T-helper 2 cell treated with Interferon-gamma antibody and Interleukin-4, amounts not matched to agents 100 ng/mL and 5 ng/mL, for 36 hours (primary cell): Measurements from ENCODE around the gene DCAF8. TPM values are rescaled to one million over a fixed set of nuclear protein-coding genes. Genes with fewer than 3 reads are reported as not detected.

Experiments
- intact Hi-C: fragments of 100-400 bp; cut with micrococcal nuclease; formaldehyde crosslinking; loops from one replicate; pipeline ENCODE4 v1.15.1; 2023
- total RNA-seq: library from RNA; stranded (reverse); gene quantifications from 2 replicates; pipeline ENCODE4 v1.2.3, GENCODE V29; 2022

Gene DCAF8
- total RNA-seq, 1 donor from 2014 or later: 98.3 TPM

DNA sequence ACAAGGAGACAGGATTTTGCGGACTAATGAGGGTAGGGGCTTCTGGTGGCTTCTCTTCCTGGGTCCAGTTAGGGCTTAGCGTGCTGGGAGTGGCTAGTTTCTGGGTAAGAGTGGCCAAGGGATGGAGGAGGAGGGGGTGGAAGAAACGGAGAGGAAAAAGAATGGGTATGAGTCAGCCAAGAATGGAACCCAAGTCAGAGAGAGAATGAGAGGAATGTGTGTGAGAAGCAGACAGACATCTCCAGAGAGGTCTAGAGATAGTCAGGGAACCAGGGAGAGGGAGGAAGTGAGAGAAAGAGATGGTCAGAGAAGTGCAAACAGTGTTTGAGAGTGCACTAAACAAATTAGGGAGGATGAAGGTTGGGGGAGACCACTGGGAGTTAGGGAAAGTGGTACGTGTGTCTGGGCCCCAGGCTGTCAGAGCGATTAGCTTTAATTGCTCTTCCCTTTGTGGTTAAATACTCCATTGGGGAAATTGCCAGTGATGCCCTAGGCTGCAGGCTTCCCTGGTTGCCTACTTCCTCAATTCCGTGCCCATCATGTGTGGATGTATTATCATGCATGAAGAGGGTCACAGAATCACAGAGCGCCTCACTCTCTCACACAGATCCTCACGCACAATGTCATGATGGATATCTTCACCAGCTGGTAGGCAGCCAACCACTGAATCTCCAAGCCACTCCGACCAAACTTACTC lies 55.8 kb downstream of the DCAF8 start:
- intact Hi-C loops: loop anchor here (2.0 to 5.0 kb wide), 2 partner anchors 56 to 109 kb away; partner anchors contain the start of genes DCAF8 and IGSF8

DNA sequence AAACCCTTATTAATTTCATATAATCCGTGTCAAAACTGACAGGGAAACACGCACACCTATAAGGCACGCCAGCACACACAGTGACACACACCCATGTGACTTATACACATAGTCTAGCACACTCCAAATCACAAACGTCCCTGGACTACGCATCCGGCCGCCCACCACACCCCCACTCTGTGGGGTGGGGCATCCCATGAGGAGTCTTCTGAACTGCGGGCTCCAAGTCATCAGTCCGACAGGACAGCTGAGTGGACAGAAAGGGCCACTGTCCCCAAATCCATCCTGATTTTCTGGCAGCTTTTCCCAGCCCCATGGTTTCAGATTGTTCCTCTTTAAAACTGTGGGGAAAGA lies 56.3 kb downstream of the DCAF8 start:
- intact Hi-C loops: loop anchor here (2.0 to 5.0 kb wide), 2 partner anchors 57 to 109 kb away; partner anchors contain the start of genes DCAF8 and IGSF8

DNA sequence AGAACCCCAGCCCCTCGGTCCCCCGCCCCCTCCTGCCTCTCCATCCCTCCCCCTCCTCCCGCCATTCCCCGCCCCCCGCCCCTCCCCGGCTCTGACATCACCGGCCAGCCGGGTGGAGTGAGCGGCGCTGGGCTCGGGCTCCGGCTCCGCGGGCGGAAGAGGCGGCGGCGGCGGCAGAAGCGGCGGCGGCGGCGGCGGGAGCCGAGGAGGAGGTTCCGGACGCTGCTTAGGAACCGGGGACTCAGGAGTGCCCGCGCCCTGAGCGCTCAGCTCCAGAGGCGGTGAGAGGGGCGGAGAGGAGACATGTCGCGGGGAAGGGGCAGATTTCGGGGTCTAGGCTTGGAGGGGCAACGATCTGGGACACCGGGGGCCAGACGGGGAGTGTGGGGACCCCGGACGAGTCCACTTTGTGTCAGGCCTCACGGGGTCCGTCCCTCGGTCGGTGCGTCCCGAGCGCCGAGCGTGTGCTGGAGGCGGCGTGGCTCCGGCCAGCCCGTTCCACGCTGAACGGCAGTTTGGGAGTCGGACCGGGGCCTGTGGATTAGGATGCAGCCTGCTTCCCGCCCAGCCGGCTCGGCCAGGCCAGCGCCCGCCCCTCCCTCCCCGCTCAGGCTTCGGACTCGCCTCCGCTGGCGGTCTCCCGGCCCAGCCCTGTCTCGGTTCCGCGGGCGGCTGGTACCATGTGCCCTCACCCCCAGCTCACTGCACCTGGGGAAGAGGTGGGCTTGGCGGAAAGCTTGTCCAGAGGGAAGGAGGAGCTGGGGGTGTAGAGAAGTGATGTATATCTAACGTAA lies 56.9 kb downstream of the DCAF8 start, which contains the start of gene PEA15:
Gene PEA15 (plus strand): TSS at position 143 of the 794 bp plus-strand sequence. CDS start 6,161 bp downstream, outside the sequence.
- intact Hi-C loops: loop anchor here (1.0 to 5.0 kb wide), 3 partner anchors 57 to 138 kb away; partner anchors contain the start of genes COPA, DCAF8, IGSF8 and NCSTN

DNA sequence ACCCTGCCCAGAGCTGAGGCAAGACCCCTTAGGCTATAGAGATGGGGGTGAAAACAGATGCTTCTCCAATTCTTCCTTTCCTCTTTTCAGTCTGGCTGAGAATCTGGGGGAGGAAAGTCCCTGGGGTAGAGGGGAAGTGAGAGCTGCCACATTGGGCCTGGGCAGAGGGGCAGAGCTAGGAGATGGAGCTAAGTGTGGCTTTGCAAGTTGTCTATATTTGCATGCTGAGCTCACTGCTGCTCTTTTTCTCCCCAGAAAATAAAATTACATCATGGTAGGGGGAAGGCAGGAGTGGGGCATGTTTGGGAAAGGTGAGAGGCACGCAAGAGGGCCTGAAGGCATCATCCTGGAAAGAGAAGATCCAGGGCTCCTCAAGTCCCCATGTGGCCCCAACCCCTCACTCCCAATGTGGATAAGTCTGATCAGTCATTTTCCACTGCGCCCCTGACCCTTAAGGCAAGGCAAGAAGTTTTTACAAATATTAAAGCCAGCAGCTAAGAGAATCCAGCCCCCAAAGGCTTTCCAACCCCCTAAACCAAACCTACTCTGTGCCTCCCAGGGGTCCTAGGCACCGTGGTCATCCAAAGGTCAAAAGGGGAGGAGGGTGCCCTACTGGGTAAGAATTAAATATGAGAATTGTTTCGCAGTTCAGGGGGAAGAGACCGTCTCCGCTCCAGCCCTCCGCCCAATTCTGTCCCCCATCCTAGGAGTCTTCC lies 57.7 kb downstream of the DCAF8 start:
- intact Hi-C loops: loop anchor here (1.0 to 5.0 kb wide), 2 partner anchors 107 to 139 kb away; partner anchors contain the start of genes COPA, IGSF8 and NCSTN

DNA sequence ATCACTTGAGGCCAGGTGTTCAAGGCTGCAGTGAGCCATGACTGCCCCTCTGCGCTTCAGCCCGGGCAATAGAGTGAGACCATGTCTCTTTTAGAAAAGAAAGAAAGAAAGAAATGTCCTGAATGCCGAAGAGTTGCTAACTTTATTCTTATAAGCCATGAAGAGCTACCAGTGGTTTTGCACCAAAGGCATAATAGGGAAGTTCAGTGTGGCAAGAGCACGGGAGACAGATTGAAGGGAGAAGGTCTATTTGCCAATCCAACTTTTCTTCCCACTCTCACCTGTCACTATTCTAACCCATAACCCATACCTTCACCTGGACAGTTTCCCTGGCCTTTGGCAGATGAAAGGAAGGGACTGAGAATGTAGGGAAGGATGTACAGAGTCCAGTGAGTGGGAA lies 61.6 kb downstream of the DCAF8 start:
- intact Hi-C loops: no loop called here

DNA sequence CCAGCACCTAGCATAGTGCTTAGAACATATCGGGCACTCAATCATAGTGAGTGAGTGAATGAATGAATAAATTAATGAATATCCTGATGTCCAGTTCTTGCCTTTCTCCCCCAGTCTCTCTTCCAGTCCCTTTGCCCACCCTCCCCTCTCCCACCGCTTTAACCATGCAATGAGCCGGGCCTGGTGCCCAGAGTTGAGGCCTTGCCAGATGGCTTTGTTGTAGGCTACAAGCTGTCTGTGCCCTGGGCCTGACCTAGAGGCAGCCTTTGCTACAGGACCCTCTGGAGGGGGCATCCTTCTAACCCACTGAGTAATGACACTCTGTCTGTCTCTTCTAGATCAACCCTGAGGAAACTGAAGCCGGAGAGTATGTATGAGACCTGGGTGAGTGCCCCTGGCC lies 65.1 kb downstream of the DCAF8 start:
- intact Hi-C loops: no loop called here

DNA sequence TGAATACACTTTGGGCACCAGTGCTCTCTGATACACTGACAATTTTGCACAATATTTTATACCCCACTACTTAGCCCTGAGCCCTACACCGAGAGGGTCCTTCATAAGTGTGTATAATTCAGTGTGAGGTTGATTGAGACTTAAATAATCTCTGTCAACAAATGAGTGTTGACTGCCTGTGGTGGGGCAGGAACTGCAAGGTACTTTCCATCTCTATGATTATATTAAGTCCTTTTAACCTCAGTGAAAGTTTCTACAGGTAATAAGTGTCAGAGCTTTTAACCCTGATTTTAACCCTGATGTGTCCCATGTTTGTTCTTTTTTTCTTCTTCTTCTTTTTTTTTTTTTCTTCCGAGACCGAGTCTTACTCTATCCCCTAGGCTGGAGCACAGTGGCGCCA lies 66.2 kb downstream of the DCAF8 start:
- intact Hi-C loops: no loop called here

DNA sequence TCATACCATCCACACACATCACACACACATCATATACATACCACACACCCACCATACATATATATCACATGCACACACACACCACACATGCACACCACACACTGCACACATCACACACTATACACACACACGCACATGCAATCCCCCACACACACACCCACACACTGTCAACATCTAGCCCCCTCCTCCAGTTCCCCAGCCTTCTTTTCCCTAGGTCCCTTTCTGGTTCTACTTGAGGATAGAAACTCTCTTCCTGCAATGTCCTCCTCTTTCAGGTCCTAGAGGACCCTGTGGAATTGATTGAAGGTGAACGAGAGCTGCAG lies 67.7 kb downstream of the DCAF8 start:
- intact Hi-C loops: loop anchor here (5.0 kb wide), 1 partner anchor 92 kb away; no protein-coding TSS in a partner anchor

DNA sequence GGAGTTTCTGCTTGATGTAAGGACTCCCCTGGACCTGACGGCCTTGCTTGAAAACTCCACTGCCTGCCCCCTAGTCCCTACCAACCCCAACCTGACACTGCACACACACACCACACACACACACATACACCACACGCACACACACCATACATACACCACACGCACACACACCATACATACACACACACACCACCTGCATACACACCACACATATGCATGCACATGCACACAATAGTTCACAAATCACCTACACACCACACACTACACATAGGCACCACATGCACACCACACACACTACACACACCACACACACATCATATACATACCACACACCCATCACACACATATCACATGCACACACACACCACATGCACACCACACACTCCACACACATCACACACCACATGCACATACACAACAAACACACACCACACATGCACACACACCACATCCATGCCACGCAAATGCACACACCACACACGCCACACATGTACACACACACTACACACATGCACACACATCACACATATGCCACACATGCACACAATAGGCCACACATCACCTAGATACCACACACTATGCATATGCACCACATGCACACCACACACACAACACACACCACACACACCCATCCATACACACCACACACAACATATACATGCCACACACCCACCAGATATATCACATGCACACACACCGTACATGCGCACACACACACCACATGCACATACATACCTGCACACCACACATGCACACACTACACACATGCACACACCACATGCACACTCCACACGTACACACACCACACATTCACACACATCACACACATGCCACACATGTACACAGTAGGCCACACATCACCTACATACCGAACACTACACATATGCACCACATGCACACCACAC lies 68.3 kb downstream of the DCAF8 start:
- intact Hi-C loops: loop anchor here (1.0 to 5.0 kb wide), 5 partner anchors 59 to 413 kb away; no protein-coding TSS in a partner anchor

DNA sequence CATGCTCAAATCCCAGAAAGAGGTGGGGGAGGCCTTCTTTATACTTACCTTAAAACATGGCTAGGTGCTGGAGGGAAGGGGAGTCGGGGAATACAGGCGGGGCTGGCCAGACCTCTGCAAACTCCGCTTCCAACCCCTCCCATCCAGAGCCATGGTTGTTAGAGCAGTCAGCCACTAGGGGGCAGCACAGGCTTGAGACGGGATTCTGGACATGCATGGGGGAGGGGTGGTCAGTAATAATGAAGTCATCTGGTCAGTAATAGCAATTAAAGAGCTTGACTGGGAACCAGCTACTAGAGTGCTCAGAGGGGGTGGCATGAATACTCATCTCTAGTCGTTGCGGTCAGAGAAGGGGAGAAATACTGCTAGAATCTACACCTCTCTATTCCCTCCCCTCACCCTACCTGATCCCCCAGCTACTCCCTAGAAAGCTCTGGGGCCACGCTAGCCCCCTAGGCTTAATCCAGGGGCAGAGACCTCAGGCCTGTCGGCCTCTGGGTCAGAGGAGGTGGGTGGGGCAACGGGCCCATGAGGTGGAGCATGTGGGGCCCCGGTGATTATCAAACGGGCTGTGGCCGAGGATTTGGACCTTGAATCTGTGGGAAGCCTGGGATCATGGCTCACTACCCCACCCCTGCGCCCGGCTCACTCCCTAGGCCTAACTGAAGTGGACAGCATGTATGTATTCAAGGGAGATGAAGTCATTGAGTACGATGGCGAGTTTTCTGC lies 69.1 kb downstream of the DCAF8 start:
- intact Hi-C loops: loop anchor here (1.0 to 5.0 kb wide), 5 partner anchors 60 to 414 kb away; no protein-coding TSS in a partner anchor

DNA sequence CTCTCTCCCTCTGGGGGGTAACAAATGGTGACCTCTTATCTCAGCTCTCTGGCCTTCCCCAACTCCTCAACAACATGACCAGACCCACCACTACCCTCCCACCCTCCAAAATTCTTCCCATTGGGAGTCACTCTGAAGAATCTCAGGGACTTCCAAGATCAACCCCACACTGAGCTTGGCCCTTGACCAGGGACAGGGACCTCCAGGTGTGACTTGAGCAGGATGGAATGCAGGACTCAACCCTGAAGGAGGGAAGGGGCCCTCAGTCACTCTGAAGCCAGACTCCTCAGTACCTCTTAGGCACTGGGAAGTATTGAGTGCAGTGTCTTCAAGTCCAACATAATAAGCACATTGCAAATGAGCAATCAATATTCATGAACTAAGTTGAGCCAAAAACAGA lies 70.1 kb downstream of the DCAF8 start:
- intact Hi-C loops: loop anchor here (2.0 to 5.0 kb wide), 3 partner anchors 61 to 415 kb away; no protein-coding TSS in a partner anchor

DNA sequence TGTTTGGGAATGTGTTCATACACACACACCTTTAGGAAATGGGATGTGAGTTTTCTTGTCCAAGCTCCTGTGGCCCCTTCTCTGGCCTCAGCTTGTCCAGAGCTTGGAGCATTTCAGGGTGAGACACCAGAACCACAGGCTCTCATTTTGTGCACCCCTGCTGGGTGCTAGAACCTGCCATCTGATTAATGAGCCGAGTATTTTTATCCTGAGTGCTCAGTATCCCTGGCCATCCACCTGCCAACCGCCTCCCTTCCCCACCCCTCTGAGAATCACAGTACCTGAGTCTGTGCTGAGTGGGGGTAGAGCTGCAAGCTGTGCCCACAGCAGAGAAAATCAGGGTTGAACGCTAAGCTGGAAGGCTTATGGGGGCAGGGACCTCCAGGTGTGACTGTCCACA lies 70.6 kb downstream of the DCAF8 start:
- intact Hi-C loops: loop anchor here (2.0 to 5.0 kb wide), 3 partner anchors 61 to 415 kb away; no protein-coding TSS in a partner anchor

DNA sequence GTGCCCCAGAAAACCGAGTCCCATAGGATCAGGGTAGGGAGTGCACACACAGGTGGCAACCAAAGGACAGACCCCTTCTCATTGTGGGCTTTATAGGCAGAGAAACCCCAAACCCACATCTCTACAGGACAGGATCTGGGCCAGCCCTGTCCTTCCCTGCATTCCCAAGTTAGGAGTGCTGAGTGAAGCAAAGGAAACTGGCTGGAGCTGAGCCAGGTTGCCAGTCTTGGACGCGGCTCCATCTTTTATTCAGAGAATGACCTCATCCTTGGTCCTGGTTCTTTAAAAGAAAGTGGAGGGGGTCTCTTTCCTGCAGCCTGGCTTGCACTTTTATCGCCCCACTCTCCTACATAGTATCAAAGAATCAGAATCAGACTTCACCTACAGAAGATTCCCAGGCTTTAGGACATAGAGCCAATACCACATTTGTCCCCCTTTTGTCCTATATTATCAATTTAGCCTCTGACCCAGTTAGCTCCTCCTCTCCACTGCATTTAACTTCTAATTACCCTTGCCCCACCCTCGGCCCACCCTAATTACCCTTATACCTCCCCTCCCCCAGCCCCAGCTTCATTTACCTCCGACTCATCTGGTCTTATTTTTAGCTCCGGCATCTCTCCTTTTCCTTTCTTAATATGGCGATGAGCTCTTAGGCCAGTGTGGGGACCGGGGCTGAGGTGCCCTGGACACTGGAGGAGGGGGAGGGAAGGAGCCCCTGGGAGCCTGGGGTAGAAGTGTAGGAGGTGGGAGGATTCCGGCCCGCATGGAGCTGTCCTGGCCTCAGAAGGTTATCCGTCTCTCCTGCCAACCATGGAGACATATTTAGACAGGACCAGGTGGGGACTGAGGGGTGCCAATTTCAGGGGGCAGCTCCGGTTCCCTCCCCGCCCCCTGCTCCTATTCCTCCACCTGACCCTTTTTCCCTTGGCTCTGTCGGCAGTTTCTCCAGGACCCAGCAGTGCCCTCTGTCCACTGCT lies 72.4 kb downstream of the DCAF8 start, which contains the start of gene CASQ1:
Gene CASQ1 (plus strand): TSS at position 927 of the 977 bp plus-strand sequence. CDS start 177 bp downstream, outside the sequence.
- intact Hi-C loops: loop anchor here (5.0 kb wide), 1 partner anchor 88 kb away; no protein-coding TSS in a partner anchor

DNA sequence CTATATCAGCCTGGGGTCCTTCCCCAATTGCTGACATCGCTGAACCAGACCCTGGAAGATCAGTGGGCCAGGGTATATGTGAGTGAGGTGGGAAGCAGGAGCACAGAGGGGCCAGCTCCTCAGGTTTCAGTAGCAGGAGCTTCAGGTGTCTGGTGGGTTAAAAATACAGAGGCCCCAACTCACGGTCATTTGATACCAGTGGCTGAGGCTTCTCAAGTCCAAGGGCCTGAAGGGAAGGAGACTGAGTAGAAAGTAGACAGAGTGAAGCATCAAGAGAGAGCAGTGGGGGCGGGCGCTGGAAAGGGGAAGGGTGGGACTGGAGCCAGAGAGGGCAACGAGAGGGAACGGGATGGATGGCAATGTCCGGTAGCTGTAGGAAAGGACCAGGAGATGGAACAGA lies 74.0 kb downstream of the DCAF8 start:
- intact Hi-C loops: no loop called here

DNA sequence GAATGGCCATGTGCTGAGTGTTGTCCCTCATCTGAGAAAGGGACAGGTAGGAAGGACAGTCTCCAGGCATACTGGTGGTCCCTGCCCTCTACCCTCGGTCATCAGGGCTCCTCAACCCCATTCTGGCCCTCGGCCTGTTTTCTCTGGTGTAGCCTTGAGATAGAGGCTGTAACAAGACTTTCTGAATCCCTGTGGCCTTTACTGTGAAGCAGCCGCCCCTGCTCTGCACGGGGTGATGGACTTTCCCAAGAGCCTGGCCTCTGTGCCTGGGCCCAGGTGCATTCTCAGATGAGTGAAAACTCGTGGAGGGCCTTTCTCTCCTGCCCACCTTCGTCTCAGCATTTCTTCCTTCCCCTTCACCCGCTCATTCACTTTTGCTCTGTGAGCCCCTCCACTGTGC lies 74.9 kb downstream of the DCAF8 start:
- intact Hi-C loops: no loop called here

DNA sequence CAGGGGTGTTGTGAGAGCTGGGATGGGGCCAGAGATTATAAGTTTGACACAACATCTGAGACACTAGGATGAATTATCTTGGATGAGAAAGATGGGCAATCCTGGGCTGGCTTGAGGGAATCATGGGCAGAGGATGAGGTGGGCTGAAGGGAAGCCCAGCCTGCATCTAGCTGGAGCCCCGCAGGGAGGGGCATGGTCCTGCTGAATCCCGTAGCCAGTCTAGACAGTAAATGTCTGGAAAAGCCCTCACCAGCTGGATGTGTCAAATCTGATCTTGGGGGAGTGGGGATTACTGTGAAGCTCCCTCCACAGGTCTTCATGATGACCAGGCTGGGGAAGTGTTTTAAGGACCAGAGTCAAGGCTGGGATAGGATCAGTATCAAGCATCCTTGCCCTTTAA lies 75.6 kb downstream of the DCAF8 start:
- intact Hi-C loops: no loop called here

DNA sequence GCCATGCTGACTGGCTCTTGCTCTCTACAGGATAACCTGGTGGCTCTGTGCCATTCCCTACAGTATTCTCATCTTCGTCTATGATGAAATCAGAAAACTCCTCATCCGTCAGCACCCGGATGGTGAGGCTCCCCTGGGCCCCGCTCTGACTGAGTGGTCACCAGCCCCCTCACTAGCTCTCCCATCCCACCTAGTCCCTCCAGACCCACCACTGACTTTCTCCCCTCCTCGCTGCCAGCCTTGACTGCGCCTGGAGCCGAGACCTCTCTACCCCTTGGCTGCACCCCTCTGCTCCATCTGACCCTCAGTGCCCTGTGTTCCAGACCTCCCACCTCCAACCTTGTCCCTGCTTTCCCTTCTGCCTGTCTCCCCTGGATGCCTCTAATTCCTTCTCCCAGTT lies 76.1 kb downstream of the DCAF8 start:
- intact Hi-C loops: no loop called here

DNA sequence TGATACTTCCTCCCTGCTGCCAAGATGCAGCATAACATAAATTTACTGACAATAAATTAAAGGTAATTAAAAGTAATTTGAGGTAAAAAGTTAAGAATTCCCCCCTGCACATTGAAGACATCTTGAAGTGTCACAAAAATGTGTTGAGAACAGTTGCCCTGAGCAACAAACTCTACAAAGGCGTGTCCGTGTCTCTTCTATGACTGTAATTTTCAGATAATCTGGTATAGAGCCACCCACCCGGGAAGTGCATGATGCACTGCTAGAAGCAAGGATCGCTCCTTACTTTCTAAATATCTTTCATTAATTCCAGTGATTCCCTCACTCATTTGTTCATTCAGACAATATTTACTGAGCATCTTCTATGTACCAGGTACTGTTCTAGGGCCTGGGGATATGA lies 83.0 kb downstream of the DCAF8 start:
- intact Hi-C loops: no loop called here
